Cortex of kidney (tissue), 1 donor: Measurements from ENCODE around the gene KCNAB1.

Source experiments
- DNase-seq: peaks from one replicate; lab custom pipeline; 2025; lab: John Stamatoyannopoulos, UW

Gene KCNAB1

GRCh38 chr3:156459434-156459833 is 339.1 kb downstream of the KCNAB1 start:
- DNase-seq, result no peak

- no peak for DNase-seq
Observed at GRCh38 chr3:156460206-156460611, 339.8 kb downstream of the KCNAB1 start.

- no peak for DNase-seq
Observed at GRCh38 chr3:156461889-156462288, 341.5 kb downstream of the KCNAB1 start.

- DNase-seq, result no peak
Observed at GRCh38 chr3:156463123-156463522, 342.7 kb downstream of the KCNAB1 start.

GRCh38 chr3:156465194-156465593 is 344.8 kb downstream of the KCNAB1 start:
- no peak for DNase-seq

GRCh38 chr3:156469456-156469855 is 349.1 kb downstream of the KCNAB1 start:
- no peak for DNase-seq

GRCh38 chr3:156471431-156471830 is 351.1 kb downstream of the KCNAB1 start:
- no peak for DNase-seq

GRCh38 chr3:156472150-156472549 is 351.8 kb downstream of the KCNAB1 start:
- no peak for DNase-seq

- no peak for DNase-seq
Observed at GRCh38 chr3:156472684-156473083, 352.3 kb downstream of the KCNAB1 start.

- no peak for DNase-seq
Observed at GRCh38 chr3:156473341-156473740, 353.0 kb downstream of the KCNAB1 start.

GRCh38 chr3:156474560-156475389 is 354.4 kb downstream of the KCNAB1 start:
- no peak for DNase-seq

- DNase-seq, result no peak
Observed at GRCh38 chr3:156477323-156477722, 356.9 kb downstream of the KCNAB1 start.

- no peak for DNase-seq
Observed at GRCh38 chr3:156478891-156479290, 358.5 kb downstream of the KCNAB1 start.

GRCh38 chr3:156479604-156480003 is 359.2 kb downstream of the KCNAB1 start:
- DNase-seq, result no peak

- no peak for DNase-seq
Observed at GRCh38 chr3:156480949-156481348, 360.6 kb downstream of the KCNAB1 start.

- no peak for DNase-seq
Observed at GRCh38 chr3:156483002-156483401, 362.6 kb downstream of the KCNAB1 start.

GRCh38 chr3:156483426-156483825 is 363.0 kb downstream of the KCNAB1 start:
- no peak for DNase-seq

- DNase-seq, result no peak
Observed at GRCh38 chr3:156483961-156484787, 363.8 kb downstream of the KCNAB1 start.

- DNase-seq, result no peak
Observed at GRCh38 chr3:156488767-156489166, 368.4 kb downstream of the KCNAB1 start.

- no peak for DNase-seq
Observed at GRCh38 chr3:156489462-156489911, 369.1 kb downstream of the KCNAB1 start.

- DNase-seq, result no peak
Observed at GRCh38 chr3:156491192-156491591, 370.8 kb downstream of the KCNAB1 start.

- DNase-seq, result no peak
Observed at GRCh38 chr3:156492801-156493261, 372.5 kb downstream of the KCNAB1 start.

GRCh38 chr3:156493887-156494286 is 373.5 kb downstream of the KCNAB1 start:
- DNase-seq, result no peak
